OCI-LY7 (cell line): ENCODE measurements around the gene ANKRD44. TPM values are rescaled to one million over a fixed set of nuclear protein-coding genes. Genes with fewer than 3 reads are reported as not detected.

Experiments used
- BruUV-seq: library from RNA; stranded (reverse); fragments of 400-500 nt; replicated peaks from 2 replicates; lab custom pipeline; 2021; lab: Mats Ljungman, UMichigan
- CTCF ChIA-PET: fragments of 300-600 bp; sonication (Branson Sonifier 250); formaldehyde crosslinking; loops from one replicate; lab custom pipeline; 2022; ENCODE audit warnings: antibody characterized with exemption; ENCODE audit not compliant: unreplicated experiment; lab: Charles Lee
- POLR2A ChIA-PET: fragments of 300-600 bp; sonication (Branson Sonifier 250); formaldehyde crosslinking; loops from one replicate; lab custom pipeline; 2022; ENCODE audit warnings: antibody characterized with exemption; lab: Charles Lee
- DNase-seq: peaks from one replicate; pipeline ENCODE4 v3.0.0-alpha.2; 2015; ENCODE audit warnings: low spot score
- H2AFZ ChIP-seq: fragments of 200-600 bp; sonication (generic), shearing (Covaris generic); 2 replicates; pipeline ENCODE4 v1.6.1; 2014; ENCODE audit warnings: mild to moderate bottlenecking, antibody characterized with exemption, low read length, moderate library complexity
- H3K27ac ChIP-seq: fragments of 200-600 bp; sonication (generic); 2 replicates; pipeline ENCODE4 v1.5.1; 2014; ENCODE audit warnings: mixed run types, low read depth, mild to moderate bottlenecking, moderate library complexity, low read length, inconsistent platforms; ENCODE audit not compliant: poor library complexity, severe bottlenecking
- H3K36me3 ChIP-seq: fragments of 200-600 bp; sonication (generic); 2 replicates; pipeline ENCODE4 v1.6.1; 2014; ENCODE audit warnings: mild to moderate bottlenecking, antibody characterized with exemption, low read length, moderate library complexity, mixed read lengths; ENCODE audit not compliant: insufficient read depth
- H3K4me1 ChIP-seq: fragments of 200-600 bp; sonication (generic); 2 replicates; pipeline ENCODE4 v1.5.1; 2014; ENCODE audit warnings: mild to moderate bottlenecking, low read length; ENCODE audit not compliant: insufficient read depth, poor library complexity, severe bottlenecking
- H3K4me2 ChIP-seq: fragments of 200-600 bp; sonication (generic); 2 replicates; pipeline ENCODE4 v1.6.1; 2014; ENCODE audit warnings: mild to moderate bottlenecking, low read length
- H3K4me3 ChIP-seq: fragments of 200-600 bp; sonication (generic); 2 replicates; pipeline ENCODE4 v1.5.1; 2014; ENCODE audit warnings: mild to moderate bottlenecking, low read depth, low read length; ENCODE audit not compliant: poor library complexity, severe bottlenecking
- H3K79me2 ChIP-seq: fragments of 200-600 bp; sonication (generic); 2 replicates; pipeline ENCODE4 v1.6.1; 2016; ENCODE audit warnings: low read depth, mild to moderate bottlenecking, low read length, moderate library complexity, mixed read lengths; ENCODE audit not compliant: insufficient read depth
- H3K9me2 ChIP-seq: fragments of 200-600 bp; sonication (generic); 2 replicates; pipeline ENCODE4 v1.6.1; 2016; ENCODE audit warnings: mild to moderate bottlenecking, low read length, mixed read lengths; ENCODE audit not compliant: insufficient read depth
- H3K9me3 ChIP-seq: fragments of 200-600 bp; sonication (generic); 2 replicates; pipeline ENCODE4 v1.6.1; 2014; ENCODE audit warnings: mild to moderate bottlenecking, mixed run types, low read length, mixed read lengths
- H4K20me1 ChIP-seq: fragments of 200-600 bp; sonication (generic); 2 replicates; pipeline ENCODE4 v1.6.1; 2014; ENCODE audit warnings: mild to moderate bottlenecking, antibody characterized with exemption, low read length, moderate library complexity, mixed read lengths; ENCODE audit not compliant: insufficient read depth
- CTCF ChIP-seq: fragments of 200-600 bp; sonication (generic); conservative IDR thresholded peaks from 2 replicates; pipeline ENCODE4 v1.5.1; 2014; ENCODE audit warnings: mild to moderate bottlenecking, antibody characterized with exemption, low read length, moderate library complexity, mixed read lengths
- EZH2phosphoT487 ChIP-seq: fragments of 200-600 bp; sonication (generic); IDR thresholded peaks from 2 replicates; pipeline ENCODE4 v1.6.1; 2018; ENCODE audit warnings: low read depth, borderline replicate concordance, mild to moderate bottlenecking, mixed run types, antibody characterized with exemption, low read length, moderate library complexity, mixed read lengths
- intact Hi-C: fragments of 100-400 bp; cut with micrococcal nuclease; formaldehyde crosslinking; loops from one replicate; pipeline ENCODE4 v1.10.0; 2022; ENCODE audit not compliant: unreplicated experiment
- total RNA-seq, 2 experiments: library from RNA; depleted of rRNA in 1 of 2; stranded (reverse); fragments of >200 nt in 1 of 2; shearing (Covaris generic) in 1 of 2; gene quantifications; 2 replicates each; pipeline ENCODE4 v1.2.3, GENCODE V29; 2014 to 2022

The ANKRD44 gene
- total RNA-seq, 2 experiments from 2014 or later: 69.4 to 73.7 TPM

DNA sequence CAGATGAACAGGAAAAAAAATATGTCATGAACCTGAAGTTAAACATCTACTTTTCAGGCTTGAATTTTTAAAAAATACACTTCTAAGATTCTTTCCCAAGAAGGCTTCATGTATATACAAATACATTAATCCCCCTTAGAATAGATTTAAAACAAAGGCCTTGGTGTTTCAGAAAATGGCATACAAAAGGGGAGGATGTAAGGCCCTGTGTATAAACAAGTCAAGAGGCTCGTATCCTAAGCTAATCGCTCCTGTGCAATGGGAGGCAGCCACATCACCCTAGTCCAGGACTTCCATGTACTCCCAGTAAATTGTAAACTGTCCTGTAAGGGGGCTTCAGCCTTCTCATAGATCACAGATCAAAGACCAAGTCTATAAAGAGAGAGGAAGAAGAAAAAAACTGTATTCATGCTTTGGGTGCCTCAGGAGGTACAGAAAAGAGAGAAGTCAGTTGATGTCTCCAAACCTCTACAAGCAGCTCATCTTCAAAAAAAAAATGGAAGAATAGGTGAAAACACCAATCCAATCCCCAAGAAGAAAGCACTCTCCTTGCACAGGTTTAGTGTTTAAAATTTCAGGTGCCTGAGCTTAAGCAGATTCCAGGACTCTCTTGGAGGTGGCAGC lies 53.9 kb downstream of the ANKRD44 start:
- Histone ChIP-seq H2AFZ (peak overlapping the region; percentile 49; the same call in 1 of the 2 replicates), H3K4me1 (peaks cover 68% of the 10 kb centered on the region), H3K79me2 (peaks cover 81% of the 10 kb centered on the region; the same call in 1 of the 2 replicates), H3K4me2 (peak overlapping the region; percentile 81), H3K36me3 (no peaks in the 10 kb centered on the region), H3K9me3 (no peaks in the 10 kb centered on the region), H3K9me2 (no peaks in the 10 kb centered on the region), H3K4me3 (peak overlapping the region; percentile 60), H4K20me1 (no peaks in the 10 kb centered on the region), H3K27ac (peak overlapping the region; percentile 90)
- TF ChIP-seq EZH2phosphoT487: no peak
- TF ChIP-seq CTCF: no peak
- BruUV-seq: no TSS peak
- intact Hi-C loops: loop anchor here (1.0 kb wide), 1 partner anchor 53 kb away; no protein-coding TSS in a partner anchor
- ChIA-PET CTCF (interaction anchor here (1.1 to 1.2 kb wide), 2 partner anchors 17 to 52 kb away, joined by 4 to 7 read pairs; no protein-coding TSS in a partner anchor), POLR2A (interaction anchor here (0.6 to 3.3 kb wide), 37 partner anchors 8 to 174 kb away, joined by 3 to 22 read pairs (median 5); no protein-coding TSS in a partner anchor)
- peak; percentile 45 for DNase-seq

DNA sequence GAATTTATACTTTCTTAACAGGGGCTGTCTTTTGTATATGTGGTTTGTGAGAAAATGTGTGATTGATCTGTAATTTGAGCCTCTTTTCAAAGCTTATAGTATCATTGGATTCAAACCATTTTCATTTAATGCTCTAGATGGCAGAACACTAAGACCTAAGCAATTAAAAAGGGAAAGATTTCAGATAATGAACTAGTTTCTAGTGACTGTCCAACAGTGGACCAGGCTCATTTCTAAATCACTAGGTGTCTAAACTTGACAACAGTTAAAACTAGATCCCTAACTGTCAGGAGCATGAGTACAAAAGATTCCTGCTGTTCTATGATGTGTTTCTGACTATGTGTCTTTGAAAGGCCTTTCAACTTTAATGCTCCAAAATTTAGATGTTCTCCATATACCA lies 54.6 kb downstream of the ANKRD44 start:
- peak; percentile 24 for DNase-seq

More for the DNA sequence above, 54.6 kb downstream of the ANKRD44 start:
- peaks cover 63% of the 10 kb centered on the region for H3K4me1 ChIP-seq
- H3K9me3 ChIP-seq: no peaks in the 10 kb centered on the region
- H3K4me3 ChIP-seq: peak overlapping the region; percentile 60
- H2AFZ ChIP-seq: peak overlapping the region; percentile 49; the same call in 1 of the 2 replicates
- TF ChIP-seq CTCF (peak; percentile 54), EZH2phosphoT487 (no peak)
- BruUV-seq: TSS peak; percentile 89
- peak overlapping the region; percentile 81 for H3K4me2 ChIP-seq
- peak overlapping the region; percentile 90 for H3K27ac ChIP-seq
- CTCF ChIA-PET: interaction anchor here (1.3 kb wide), 1 partner anchor 10 kb away, joined by 3 read pairs; no protein-coding TSS in a partner anchor
- intact Hi-C loops: loop anchor here (1.0 kb wide), 1 partner anchor 53 kb away; no protein-coding TSS in a partner anchor
- no peaks in the 10 kb centered on the region for H4K20me1 ChIP-seq
- H3K36me3 ChIP-seq: no peaks in the 10 kb centered on the region
- no peaks in the 10 kb centered on the region for H3K9me2 ChIP-seq
- H3K79me2 ChIP-seq: peaks cover 83% of the 10 kb centered on the region; the same call in 1 of the 2 replicates
- POLR2A ChIA-PET: interaction anchor here (0.6 to 3.3 kb wide), 19 partner anchors 10 to 69 kb away, joined by 3 to 22 read pairs (median 5); no protein-coding TSS in a partner anchor
